PFSK-1 (cell line): ENCODE results near the gene FKBP4.

Experiments
- POLR2AphosphoS5 ChIP-seq: IDR thresholded peaks from 2 replicates; pipeline ENCODE4 v1.6.1; 2012; ENCODE audit warnings: low read depth, mild to moderate bottlenecking, control low read depth, low read length, moderate library complexity
- TAF1 ChIP-seq: IDR thresholded peaks from 2 replicates; pipeline ENCODE4 v1.6.1; 2012; ENCODE audit warnings: low read length, control low read depth, borderline replicate concordance; ENCODE audit not compliant: insufficient read depth

GRCh38 chr12:2806700-2807099 lies 11.9 kb downstream of the FKBP4 start:
- TF ChIP-seq TAF1 (no peak), POLR2AphosphoS5 (no peak)
